GM18867 (cell line): ENCODE measurements around the gene PVALEF.
A peak's percentile ranks its signal among the peaks of the same experiment; 100 is the strongest.
"Not testable (repeated sequence)": the region's sequence is repeated elsewhere in the genome, so short reads cannot be mapped to it uniquely, and the experiment has no call there.

Experiments
- ATAC-seq: cut with Tn5 transposase; IDR thresholded peaks from one replicate; pipeline ENCODE4 v1.9.1; 2021; ENCODE audit warnings: mild to moderate bottlenecking, moderate library complexity; ENCODE audit not compliant: unreplicated experiment

PVALEF gene

GRCh38 chr17:81210868-81211267, 45.6 kb downstream of the PVALEF start:
- ATAC-seq, result no peak

GRCh38 chr17:81212365-81212764, 47.1 kb downstream of the PVALEF start:
- no peak for ATAC-seq

- no peak for ATAC-seq
These were observed 48.7 kb downstream of the PVALEF start for GRCh38 chr17:81213978-81214377.

- no peak for ATAC-seq
These were observed 52.2 kb downstream of the PVALEF start for GRCh38 chr17:81217491-81217890.

- ATAC-seq, result no peak
These were observed 53.2 kb downstream of the PVALEF start for GRCh38 chr17:81218459-81218858.

GRCh38 chr17:81218991-81219390, 53.7 kb downstream of the PVALEF start:
- no peak for ATAC-seq

GRCh38 chr17:81219476-81220180, 54.3 kb downstream of the PVALEF start:
- ATAC-seq, result no peak

- no peak for ATAC-seq
These were observed 56.1 kb downstream of the PVALEF start for GRCh38 chr17:81221371-81221841.

- ATAC-seq, result no peak
These were observed 56.7 kb downstream of the PVALEF start for GRCh38 chr17:81221842-81222619.

GRCh38 chr17:81222620-81222905, 57.3 kb downstream of the PVALEF start:
- ATAC-seq, result no peak

- peak; percentile 91 for ATAC-seq
These were observed 57.8 kb downstream of the PVALEF start, which contains the start of gene CEP131 for GRCh38 chr17:81222906-81223761. Gene CEP131, minus strand, starts transcription at chr17:81222965. Its CDS starts 2,909 bp downstream, at chr17:81220056.

GRCh38 chr17:81223762-81224130, 58.4 kb downstream of the PVALEF start:
- ATAC-seq, result no peak

- ATAC-seq, result not testable (repeated sequence)
These were observed 62.3 kb downstream of the PVALEF start for GRCh38 chr17:81227630-81228029.

- ATAC-seq, result no peak
These were observed 63.1 kb downstream of the PVALEF start for GRCh38 chr17:81228420-81228819.

GRCh38 chr17:81228834-81229665, 63.7 kb downstream of the PVALEF start:
- ATAC-seq, result no peak

- no peak for ATAC-seq
These were observed 64.3 kb downstream of the PVALEF start for GRCh38 chr17:81229666-81229920.

- ATAC-seq, result no peak
These were observed 64.9 kb downstream of the PVALEF start for GRCh38 chr17:81230043-81230820.

GRCh38 chr17:81231121-81231645, 65.9 kb downstream of the PVALEF start:
- ATAC-seq, result no peak

- no peak for ATAC-seq
These were observed 66.7 kb downstream of the PVALEF start for GRCh38 chr17:81231766-81232581.
